Sigmoid colon (tissue), 4 donors: ENCODE measurements around the gene PRDM16.

Experiments
- EP300 ChIP-seq, 4 donors: sonication (generic); formaldehyde crosslinking; IDR thresholded peaks; one replicate each; pipeline ENCODE4 v1.6.1; 2017; ENCODE audit warnings: antibody characterized with exemption in 4 of 4
- POLR2A ChIP-seq, 2 donors: fragments of 450-650 bp; IDR thresholded peaks; one replicate each; pipeline ENCODE4 v1.6.1; 2016; ENCODE audit warnings: antibody characterized with exemption in 2 of 2, mild to moderate bottlenecking in 2 of 2, moderate library complexity in 2 of 2
- POLR2AphosphoS5 ChIP-seq, 4 donors: sonication (generic); formaldehyde crosslinking; IDR thresholded peaks; one replicate each; pipeline ENCODE4 v1.6.1; 2017; ENCODE audit warnings: antibody characterized with exemption in 4 of 4
- TF ChIP-seq, protein P1 (sequence below), 4 experiments: fragments of 450-650 bp in 3 of 4; fragments of 200-600 bp in 1 of 4; IDR thresholded peaks; one replicate each; pipeline ENCODE4 v1.5.1; 2016 to 2019; ENCODE audit warnings: antibody characterized with exemption in 4 of 4, mild to moderate bottlenecking in 3 of 4, moderate library complexity in 2 of 4

DNA sequence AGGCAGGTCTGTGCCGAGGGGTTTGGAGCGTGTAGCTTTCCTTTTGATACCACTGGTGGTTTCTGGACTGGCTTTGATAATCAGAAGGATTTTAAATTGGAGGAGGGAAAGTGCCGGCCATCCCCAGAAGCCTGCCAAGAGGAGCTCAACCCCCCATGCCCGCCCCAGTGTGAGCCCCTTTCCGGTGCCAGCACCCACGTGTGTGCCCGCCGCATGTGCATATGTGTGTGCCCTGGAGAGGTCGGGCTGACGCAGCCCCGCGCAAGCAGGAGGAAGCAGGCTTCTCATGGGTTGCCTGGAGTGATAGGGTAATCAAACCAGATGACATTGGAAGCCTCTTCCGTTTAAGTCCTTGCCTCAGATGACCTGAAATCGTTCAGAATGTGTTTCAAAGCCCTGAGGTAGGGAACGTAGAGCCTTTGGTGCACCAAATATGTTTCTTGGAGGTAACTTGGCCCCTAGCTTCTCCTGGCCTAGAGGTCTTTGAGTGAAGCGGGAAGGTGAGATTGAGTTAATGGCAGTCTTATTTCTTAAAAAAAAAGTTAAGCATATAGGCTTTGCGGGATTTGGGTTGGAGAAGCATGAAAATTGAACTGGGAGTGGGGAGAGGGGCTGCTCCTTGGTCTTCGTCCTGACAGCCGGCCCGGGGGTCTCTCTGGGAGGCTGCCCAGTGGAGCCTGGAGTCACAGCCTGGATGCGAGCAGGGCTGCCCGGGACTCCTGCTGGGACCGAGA is 351.4 kb downstream of the PRDM16 start:
- TF ChIP-seq, protein P1, sequence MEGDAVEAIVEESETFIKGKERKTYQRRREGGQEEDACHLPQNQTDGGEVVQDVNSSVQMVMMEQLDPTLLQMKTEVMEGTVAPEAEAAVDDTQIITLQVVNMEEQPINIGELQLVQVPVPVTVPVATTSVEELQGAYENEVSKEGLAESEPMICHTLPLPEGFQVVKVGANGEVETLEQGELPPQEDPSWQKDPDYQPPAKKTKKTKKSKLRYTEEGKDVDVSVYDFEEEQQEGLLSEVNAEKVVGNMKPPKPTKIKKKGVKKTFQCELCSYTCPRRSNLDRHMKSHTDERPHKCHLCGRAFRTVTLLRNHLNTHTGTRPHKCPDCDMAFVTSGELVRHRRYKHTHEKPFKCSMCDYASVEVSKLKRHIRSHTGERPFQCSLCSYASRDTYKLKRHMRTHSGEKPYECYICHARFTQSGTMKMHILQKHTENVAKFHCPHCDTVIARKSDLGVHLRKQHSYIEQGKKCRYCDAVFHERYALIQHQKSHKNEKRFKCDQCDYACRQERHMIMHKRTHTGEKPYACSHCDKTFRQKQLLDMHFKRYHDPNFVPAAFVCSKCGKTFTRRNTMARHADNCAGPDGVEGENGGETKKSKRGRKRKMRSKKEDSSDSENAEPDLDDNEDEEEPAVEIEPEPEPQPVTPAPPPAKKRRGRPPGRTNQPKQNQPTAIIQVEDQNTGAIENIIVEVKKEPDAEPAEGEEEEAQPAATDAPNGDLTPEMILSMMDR (IDR thresholded peaks at IDR 0.05) = no peak
- TF ChIP-seq POLR2AphosphoS5 (IDR thresholded peaks at IDR 0.05) = no peak
- no peak for TF ChIP-seq POLR2A (IDR thresholded peaks at IDR 0.05)
- no peak for TF ChIP-seq EP300 (IDR thresholded peaks at IDR 0.05)
